ENCODE results near the gene ELOVL4. TPM values are rescaled to one million over a fixed set of nuclear protein-coding genes. Genes with fewer than 3 reads are reported as not detected.

Gene ELOVL4
- 9.8 and 10.8 TPM in 2 replicates for total RNA-seq

DNA sequence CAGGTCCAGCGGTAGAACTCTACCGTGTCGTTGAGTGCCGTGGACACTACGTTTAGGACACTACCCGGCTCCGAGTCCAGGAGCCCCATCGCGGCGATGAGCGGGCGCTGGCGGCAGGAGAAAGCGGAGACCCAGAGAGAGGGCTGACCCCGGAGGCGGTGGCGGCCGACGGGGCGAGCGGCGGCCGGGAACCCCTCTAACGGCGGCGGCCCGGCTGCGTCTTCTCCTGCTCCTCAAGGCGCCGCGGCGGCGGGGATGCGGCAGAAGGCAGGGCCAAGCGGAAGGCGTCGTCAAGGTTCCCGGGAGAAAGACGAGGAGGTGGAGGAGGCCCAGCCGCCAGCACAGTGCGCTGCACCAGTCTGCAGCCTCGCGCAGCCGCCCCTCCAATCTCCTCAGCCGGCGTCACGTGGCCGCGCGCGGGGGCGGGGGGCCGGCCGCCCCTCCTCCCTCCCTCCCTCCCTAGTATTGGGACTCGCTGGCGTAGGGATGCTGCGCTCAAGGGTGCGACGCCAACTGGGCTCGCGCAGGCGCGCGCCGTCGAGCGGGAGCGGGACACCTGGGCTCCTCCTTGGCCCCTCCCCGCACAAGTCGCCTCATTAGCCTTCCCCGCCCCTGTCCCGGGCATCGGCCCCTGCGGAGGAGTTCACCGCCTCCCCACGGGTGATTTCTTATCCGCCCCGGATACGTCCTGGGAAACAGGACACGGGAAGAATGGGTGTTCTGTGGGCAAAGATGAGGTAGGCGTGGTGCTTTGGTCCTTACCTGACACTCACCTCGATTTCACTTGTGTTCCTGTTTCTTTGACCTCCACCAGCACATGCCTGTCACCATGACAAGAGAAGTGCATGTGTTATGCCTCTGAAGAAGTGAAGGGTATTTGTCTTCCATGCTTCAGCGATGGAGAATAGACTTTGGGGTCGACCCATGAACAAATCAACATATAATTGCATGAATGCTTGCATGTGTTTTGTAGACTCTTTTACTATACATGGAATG is at the start of gene ELOVL4:
Gene ELOVL4 (minus strand): TSS at position 363 of the 996 bp plus-strand sequence. CDS start 274 bp downstream, at position 89.

Other genes with a start within 250 kb of the ELOVL4 start
- gene TTK, start 57.1 kb upstream of the ELOVL4 start, total RNA-seq = 20.5 and 30.3 TPM in 2 replicates
- 10.4 and 11.5 TPM in 2 replicates for gene BCKDHB, start 159.1 kb upstream of the ELOVL4 start, total RNA-seq